ENCODE measurements around the gene NT5DC3. TPM values are rescaled to one million over a fixed set of nuclear protein-coding genes. Genes with fewer than 3 reads are reported as not detected.
"Not testable (repeated sequence)": the region's sequence is repeated elsewhere in the genome, so short reads cannot be mapped to it uniquely, and the experiment has no call there.

NT5DC3 gene
- total and polyA plus RNA-seq, 9 of the 15 experiments (the other 6 are each of a cell fraction or from before 2014, with no cell fraction given): 6.3 to 33.5 (median 24.5) TPM

DNA sequence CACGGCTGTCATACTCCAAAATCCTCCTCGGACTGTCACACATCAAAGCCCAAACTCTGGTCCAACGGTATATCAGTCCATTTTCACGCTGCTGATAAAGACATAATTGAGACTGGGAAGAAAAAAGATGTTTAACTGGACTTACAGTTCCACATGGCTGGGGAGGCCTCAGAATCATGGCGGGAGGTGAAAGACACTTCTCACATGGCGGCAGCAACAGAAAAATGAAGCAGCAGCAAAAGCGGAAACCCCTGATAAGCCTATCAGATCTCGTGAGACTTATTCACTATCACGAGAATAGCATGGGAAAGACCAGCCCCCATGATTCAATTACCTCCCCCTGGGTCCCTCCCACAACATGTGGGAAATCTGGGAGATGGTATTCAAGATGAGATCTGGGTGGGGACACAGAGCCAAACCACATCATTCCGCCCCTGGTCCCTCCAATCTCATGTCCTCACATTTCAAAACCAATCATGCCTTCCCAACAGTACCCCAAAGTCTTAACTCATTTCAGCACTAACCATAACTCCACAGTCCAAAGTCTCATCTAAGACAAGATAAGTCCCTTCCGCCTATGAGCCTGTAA is 5.2 kb downstream of the NT5DC3 start (continued):
- TF ChIP-seq, protein P1, sequence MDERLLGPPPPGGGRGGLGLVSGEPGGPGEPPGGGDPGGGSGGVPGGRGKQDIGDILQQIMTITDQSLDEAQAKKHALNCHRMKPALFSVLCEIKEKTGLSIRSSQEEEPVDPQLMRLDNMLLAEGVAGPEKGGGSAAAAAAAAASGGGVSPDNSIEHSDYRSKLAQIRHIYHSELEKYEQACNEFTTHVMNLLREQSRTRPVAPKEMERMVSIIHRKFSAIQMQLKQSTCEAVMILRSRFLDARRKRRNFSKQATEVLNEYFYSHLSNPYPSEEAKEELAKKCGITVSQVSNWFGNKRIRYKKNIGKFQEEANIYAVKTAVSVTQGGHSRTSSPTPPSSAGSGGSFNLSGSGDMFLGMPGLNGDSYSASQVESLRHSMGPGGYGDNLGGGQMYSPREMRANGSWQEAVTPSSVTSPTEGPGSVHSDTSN (CRISPR knock-in tag; IDR thresholded peaks at IDR 0.05; ENCODE audit: low read depth): not testable (repeated sequence)
- TF ChIP-seq, protein P1 (tag; conservative IDR thresholded peaks at IDR 0.05; ENCODE audit: low read depth): peak; percentile 88
- 0 out of 2 replicates have a peak, but pooled peaks have one; percentile 12 for TF ChIP-seq HMG20A (CRISPR knock-in tag; conservative IDR thresholded peaks at IDR 0.05)
- peak; percentile 43 for TF ChIP-seq RBM25 (IDR thresholded peaks at IDR 0.05; ENCODE audit: low read depth, low read length, severe bottlenecking)
- TF ChIP-seq, protein P2, sequence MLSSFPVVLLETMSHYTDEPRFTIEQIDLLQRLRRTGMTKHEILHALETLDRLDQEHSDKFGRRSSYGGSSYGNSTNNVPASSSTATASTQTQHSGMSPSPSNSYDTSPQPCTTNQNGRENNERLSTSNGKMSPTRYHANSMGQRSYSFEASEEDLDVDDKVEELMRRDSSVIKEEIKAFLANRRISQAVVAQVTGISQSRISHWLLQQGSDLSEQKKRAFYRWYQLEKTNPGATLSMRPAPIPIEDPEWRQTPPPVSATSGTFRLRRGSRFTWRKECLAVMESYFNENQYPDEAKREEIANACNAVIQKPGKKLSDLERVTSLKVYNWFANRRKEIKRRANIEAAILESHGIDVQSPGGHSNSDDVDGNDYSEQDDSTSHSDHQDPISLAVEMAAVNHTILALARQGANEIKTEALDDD (IDR thresholded peaks at IDR 0.05): peak; percentile 56; the same call in 1 of the 2 replicates
- 0 out of 4 replicates have a peak, but pooled peaks have one; percentile 41 to 42 for TF ChIP-seq MAZ (CRISPR knock-in tag; conservative IDR thresholded peaks at IDR 0.05 in 1 of 2, IDR thresholded peaks at IDR 0.05 in 1 of 2)
- TF ChIP-seq NR2C2 (CRISPR knock-in tag; IDR thresholded peaks at IDR 0.05): not testable (repeated sequence)
- peak; percentile 32; the same call in 1 of the 2 replicates for TF ChIP-seq NR2C2 (tag; IDR thresholded peaks at IDR 0.05)
- peak; percentile 79 for TF ChIP-seq TAF9B (IDR thresholded peaks at IDR 0.05; ENCODE audit: partially characterized antibody)
